ENCODE measurements around the gene MLXIP. TPM values are rescaled to one million over a fixed set of nuclear protein-coding genes. Genes with fewer than 3 reads are reported as not detected.

Gene MLXIP
- total RNA-seq, 4 donors from 2014 or later = 34.0 to 70.1 (median 46.2) TPM

- Histone ChIP-seq H3K27ac (no peak overlapping the region), H3K4me1 (peaks cover 14 to 19% of the 10 kb centered on the region in 2 donors), H3K36me3 (peaks cover 40 to 42% of the 10 kb centered on the region in 2 donors), H3K27me3 (no peaks in the 10 kb centered on the region), H3K4me3 (replicated peaks in 1 of 3) (no peak overlapping the region), H3K9me3 (no peaks in the 10 kb centered on the region)
- 93 to 99% methylated on average over 8 of the region's 8 CpGs for WGBS, 2 donors
- TF ChIP-seq, protein P1, sequence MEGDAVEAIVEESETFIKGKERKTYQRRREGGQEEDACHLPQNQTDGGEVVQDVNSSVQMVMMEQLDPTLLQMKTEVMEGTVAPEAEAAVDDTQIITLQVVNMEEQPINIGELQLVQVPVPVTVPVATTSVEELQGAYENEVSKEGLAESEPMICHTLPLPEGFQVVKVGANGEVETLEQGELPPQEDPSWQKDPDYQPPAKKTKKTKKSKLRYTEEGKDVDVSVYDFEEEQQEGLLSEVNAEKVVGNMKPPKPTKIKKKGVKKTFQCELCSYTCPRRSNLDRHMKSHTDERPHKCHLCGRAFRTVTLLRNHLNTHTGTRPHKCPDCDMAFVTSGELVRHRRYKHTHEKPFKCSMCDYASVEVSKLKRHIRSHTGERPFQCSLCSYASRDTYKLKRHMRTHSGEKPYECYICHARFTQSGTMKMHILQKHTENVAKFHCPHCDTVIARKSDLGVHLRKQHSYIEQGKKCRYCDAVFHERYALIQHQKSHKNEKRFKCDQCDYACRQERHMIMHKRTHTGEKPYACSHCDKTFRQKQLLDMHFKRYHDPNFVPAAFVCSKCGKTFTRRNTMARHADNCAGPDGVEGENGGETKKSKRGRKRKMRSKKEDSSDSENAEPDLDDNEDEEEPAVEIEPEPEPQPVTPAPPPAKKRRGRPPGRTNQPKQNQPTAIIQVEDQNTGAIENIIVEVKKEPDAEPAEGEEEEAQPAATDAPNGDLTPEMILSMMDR (IDR thresholded peaks at IDR 0.05) = no peak
- no peak for TF ChIP-seq POLR2A (IDR thresholded peaks at IDR 0.05)
- intact Hi-C loops (cut with DNase I) = no loop called here
- no peak for DNase-seq
Measured at GRCh38 chr12:122139941-122140340, 61.4 kb downstream of the MLXIP start.

DNA sequence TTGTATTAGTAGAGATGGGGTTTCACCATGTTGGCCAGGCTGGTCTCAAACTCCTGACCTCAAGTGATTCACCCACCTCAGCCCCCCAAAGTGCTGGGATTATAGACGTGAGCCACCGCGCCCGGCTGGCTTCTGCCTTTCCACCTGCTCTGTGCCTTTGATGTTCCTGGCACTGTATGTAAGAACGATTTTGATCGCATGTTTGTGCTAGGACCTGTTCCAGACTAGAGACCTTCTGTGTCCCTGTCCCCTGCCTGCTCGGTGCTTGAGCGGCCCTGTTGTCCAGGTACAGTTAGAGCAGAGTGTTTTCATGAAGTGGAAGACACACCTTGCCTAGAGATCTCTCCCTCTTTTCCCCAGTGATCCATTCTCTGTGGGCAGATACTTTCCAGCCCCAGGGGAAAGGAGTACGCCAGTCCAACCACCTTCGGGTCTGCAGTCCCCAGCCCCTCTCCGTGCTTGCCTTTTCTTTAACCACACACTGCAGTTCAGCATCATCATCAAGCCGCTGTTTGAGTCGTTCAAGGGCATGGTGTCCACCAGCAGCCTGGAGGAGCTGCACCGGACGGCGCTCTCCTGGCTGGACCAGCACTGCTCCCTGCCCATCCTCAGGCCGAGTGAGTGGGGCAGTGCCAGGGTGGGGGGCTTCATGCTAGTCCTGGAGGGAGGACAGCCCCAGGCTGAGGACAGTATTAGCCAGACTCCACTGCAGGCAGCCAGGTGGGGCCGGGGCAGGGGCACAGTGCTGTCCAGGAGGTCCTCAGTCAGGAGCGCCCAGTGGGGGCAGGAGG is 62.1 kb downstream of the MLXIP start:
- Histone ChIP-seq H3K4me1 (peaks cover 14 to 19% of the 10 kb centered on the region in 2 donors), H3K36me3 (peaks cover 32 to 39% of the 10 kb centered on the region in 2 donors), H3K9me3 (no peaks in the 10 kb centered on the region), H3K4me3 (replicated peaks in 1 of 3) (no peak overlapping the region), H3K27me3 (no peaks in the 10 kb centered on the region), H3K27ac (no peak overlapping the region)
- no peak for TF ChIP-seq POLR2A (IDR thresholded peaks at IDR 0.05)
- TF ChIP-seq, protein P1 (IDR thresholded peaks at IDR 0.05) = no peak
- intact Hi-C loops (cut with DNase I) = no loop called here
- WGBS, 2 donors = 97 to 98% methylated on average over 15 to 16 of the region's 19 CpGs
- no peak for DNase-seq

DNA sequence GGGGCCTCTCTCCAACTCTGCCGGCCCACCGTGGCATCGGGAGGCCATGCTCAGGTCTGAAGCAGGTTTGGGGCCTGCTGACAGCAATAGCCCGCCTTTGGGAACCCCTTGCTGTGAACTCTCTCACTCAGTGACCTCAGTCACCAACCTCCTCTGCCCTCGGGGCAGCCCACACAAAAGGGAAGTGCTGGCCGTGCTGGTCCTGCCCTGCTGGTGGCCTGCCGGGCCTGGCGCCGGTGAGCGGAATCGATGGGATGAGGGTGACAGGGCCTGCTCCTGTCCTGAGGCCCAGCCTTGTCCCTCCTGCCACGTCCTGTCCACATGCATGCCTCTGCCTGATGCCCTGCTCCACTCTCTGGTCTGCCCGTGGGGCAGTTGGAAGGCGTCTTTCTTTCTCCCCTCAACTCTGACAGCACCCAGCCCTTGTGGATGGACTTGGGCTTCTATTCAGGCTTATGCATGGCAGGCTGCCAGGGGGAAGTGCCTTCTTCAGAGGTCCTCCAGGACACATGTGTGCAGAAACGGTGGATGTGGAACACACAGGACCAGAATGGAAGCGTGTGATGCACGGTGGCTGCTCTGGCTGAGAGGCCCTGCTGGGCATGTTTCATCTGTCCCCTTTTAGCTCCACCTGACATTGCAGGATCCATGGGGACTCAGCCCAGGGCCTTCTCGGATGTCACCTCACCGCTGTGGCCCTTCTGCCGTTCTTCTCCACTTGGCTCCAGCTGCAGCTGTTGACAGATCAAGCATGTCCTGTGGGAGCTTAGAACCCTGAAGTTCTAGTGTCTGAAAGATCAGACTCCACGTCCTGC is 63.6 kb downstream of the MLXIP start:
- H3K4me3 ChIP-seq (replicated peaks in 1 of 3) = no peak overlapping the region
- WGBS, 2 donors = 89 to 96% methylated on average over 14 to 17 of the region's 21 CpGs
- H3K9me3 ChIP-seq = no peaks in the 10 kb centered on the region
- no peaks in the 10 kb centered on the region for H3K27me3 ChIP-seq
- no peak for TF ChIP-seq POLR2A (IDR thresholded peaks at IDR 0.05)
- TF ChIP-seq, protein P1 (IDR thresholded peaks at IDR 0.05) = no peak
- no peak overlapping the region for H3K27ac ChIP-seq
- no peak for DNase-seq
- intact Hi-C loops (cut with DNase I) = no loop called here
- H3K4me1 ChIP-seq = peaks cover 14 to 19% of the 10 kb centered on the region in 2 donors
- H3K36me3 ChIP-seq = peaks cover 31 to 38% of the 10 kb centered on the region in 2 donors

GRCh38 chr12:122142857-122143256 is 64.3 kb downstream of the MLXIP start:
- peaks cover 8 to 14% of the 10 kb centered on the region in 2 donors for H3K4me1 ChIP-seq
- intact Hi-C loops (cut with DNase I) = no loop called here
- 56 to 75% methylated on average over 2 to 6 of the region's 6 CpGs for WGBS, 2 donors
- DNase-seq = no peak
- no peak for TF ChIP-seq POLR2A (IDR thresholded peaks at IDR 0.05)
- TF ChIP-seq, protein P1 (IDR thresholded peaks at IDR 0.05) = no peak
- peaks cover 31 to 38% of the 10 kb centered on the region in 2 donors for H3K36me3 ChIP-seq
- H3K27me3 ChIP-seq = no peaks in the 10 kb centered on the region
- no peak overlapping the region for H3K27ac ChIP-seq
- H3K4me3 ChIP-seq (replicated peaks in 1 of 3) = no peak overlapping the region
- H3K9me3 ChIP-seq = no peaks in the 10 kb centered on the region
